Coronary artery (tissue), 2 donors: ENCODE data around the gene HTR4.

Source experiments
- DNase-seq: peaks from one replicate; pipeline ENCODE4 v3.0.0-alpha.2; 2017; ENCODE audit warnings: low spot score
- H3K27ac ChIP-seq, 2 donors: fragments of 200-600 bp; sonication (generic); one replicate each; pipeline ENCODE4 v1.5.1; 2016 to 2019
- H3K4me3 ChIP-seq: fragments of 200-600 bp; sonication (generic); 2 replicates; pipeline ENCODE4 v1.5.1; 2016; ENCODE audit warnings: mild to moderate bottlenecking, moderate library complexity
- TF ChIP-seq, protein P1 (sequence below): fragments of 200-600 bp; sonication (generic); IDR thresholded peaks from one replicate; pipeline ENCODE4 v1.5.1; 2019; ENCODE audit warnings: antibody characterized with exemption

The HTR4 gene

DNA sequence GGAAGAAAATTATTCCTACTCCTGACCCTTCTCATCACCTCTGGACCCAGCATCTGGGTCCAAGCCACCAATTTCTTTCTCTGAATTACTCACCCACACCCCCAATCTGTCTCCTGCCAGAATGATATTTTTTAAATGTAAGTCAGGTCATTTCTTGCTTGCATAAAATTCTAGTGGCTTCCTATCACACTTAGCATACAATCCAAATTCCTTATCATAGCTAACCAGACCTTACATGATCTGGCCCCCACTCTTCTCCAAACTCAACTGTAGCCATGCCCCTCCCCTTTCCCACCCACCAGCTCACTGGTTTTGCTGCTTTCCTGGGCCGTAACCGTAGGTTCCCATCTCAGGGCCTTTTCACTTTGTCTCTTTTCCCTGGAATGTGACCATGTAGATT lies 15.2 kb downstream of the HTR4 start:
- H3K27ac ChIP-seq: no peak overlapping the region
- H3K4me3 ChIP-seq: no peak overlapping the region
- TF ChIP-seq, protein P1, sequence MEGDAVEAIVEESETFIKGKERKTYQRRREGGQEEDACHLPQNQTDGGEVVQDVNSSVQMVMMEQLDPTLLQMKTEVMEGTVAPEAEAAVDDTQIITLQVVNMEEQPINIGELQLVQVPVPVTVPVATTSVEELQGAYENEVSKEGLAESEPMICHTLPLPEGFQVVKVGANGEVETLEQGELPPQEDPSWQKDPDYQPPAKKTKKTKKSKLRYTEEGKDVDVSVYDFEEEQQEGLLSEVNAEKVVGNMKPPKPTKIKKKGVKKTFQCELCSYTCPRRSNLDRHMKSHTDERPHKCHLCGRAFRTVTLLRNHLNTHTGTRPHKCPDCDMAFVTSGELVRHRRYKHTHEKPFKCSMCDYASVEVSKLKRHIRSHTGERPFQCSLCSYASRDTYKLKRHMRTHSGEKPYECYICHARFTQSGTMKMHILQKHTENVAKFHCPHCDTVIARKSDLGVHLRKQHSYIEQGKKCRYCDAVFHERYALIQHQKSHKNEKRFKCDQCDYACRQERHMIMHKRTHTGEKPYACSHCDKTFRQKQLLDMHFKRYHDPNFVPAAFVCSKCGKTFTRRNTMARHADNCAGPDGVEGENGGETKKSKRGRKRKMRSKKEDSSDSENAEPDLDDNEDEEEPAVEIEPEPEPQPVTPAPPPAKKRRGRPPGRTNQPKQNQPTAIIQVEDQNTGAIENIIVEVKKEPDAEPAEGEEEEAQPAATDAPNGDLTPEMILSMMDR: no peak
- no peak for DNase-seq

GRCh38 chr5:148636353-148636752 lies 18.0 kb downstream of the HTR4 start:
- H3K27ac ChIP-seq: no peak overlapping the region

DNA sequence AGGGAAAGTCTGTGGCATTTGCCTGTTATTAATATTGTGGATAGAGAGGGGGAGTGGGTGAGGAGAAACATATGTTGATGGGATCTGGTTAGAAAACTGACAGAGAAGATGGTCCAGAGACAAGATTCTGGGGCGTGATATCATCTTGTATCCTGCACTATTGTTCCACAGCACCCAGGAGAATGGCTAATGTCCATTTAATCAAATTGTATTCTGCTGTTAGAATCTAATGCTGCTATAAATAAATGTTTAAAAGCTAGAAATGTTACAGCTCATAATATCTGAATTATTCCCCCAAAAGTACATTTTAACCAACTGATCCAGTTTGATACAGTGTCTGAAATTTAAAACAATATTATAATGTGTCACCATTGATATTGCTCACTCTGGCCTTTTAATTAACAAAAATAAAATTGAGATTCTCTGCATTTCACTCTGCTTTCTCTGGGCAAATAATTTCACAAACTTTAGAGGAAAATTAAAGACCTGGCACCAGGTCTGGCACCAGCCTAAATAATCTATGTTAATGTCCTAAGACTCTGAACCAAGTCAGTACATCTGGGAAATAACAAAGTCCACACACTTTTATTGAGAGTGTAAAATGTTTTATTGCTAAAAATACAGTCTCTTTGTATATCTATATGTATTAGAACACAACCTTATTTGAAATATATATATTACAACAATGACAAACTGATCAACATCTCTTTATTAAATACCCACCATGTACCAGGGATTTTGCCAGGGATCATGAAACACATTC lies 18.8 kb downstream of the HTR4 start:
- TF ChIP-seq, protein P1: no peak
- H3K27ac ChIP-seq: no peak overlapping the region
- H3K4me3 ChIP-seq: no peak overlapping the region
- DNase-seq: no peak

More at GRCh38 chr5:148636353-148636752, 18.0 kb downstream of the HTR4 start:
- DNase-seq: no peak
- TF ChIP-seq, protein P1: no peak
- no peak overlapping the region for H3K4me3 ChIP-seq

DNA sequence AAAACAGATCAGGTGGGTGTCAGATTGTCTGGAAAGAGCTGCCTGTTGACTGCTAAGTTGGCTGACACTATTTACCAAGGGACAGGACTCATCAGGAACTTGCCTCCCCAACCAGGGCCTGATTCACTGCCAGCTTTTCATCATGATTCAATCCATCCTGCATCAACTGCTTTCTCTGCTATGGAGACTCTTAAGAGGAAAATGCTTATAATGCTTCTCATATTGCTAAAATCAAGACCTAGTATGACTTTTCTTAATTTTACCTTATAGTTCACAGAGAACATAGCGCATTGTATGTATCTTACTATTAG lies 21.3 kb downstream of the HTR4 start:
- Histone ChIP-seq H3K27ac (no peak overlapping the region), H3K4me3 (no peak overlapping the region)
- TF ChIP-seq, protein P1: no peak
- no peak for DNase-seq

DNA sequence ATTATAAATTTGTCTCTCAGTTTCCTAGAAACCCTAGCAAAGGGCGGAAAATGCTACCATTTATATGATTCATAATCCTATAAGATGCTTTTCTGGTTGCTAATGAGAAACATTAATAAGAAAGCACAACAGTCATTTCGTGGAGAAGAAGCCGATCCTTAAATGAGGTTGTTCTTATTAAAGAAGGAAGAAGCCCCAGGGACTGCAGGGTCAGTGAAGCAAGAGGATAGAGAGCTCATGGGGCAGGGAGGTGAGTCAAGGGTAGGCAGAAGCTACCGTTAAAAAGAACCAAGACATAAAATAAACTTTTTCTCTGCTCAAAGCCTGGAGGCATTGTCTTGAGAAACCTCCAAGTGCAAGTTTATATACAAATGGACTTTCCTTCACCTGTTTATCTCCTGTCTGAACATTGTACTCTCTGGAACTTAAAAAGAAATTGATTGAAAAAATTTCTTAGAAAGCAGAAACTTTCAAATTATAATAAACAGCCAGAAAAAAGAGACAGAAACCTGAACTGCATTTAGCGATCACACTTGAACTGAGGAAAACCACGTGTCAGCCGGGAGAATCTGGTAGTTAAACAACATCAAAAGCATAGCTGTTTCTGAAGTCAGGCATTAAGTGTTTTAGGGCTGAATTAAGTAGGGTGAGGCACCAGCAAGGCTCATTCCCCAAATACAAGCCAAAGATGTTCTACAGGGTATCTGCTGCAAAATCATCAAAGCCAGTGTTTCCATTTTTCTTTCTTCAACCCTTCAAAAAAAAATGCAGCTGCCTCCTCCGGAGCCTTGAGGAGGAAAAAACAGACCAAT lies 21.9 kb downstream of the HTR4 start:
- no peak for DNase-seq
- Histone ChIP-seq H3K4me3 (no peak overlapping the region), H3K27ac (no peak overlapping the region)
- TF ChIP-seq, protein P1: no peak

GRCh38 chr5:148626986-148627385 lies 27.3 kb downstream of the HTR4 start:
- no peak overlapping the region for H3K27ac ChIP-seq
- TF ChIP-seq, protein P1: no peak
- no peak for DNase-seq
- no peak overlapping the region for H3K4me3 ChIP-seq
